Trophoblast cell (in vitro differentiated cells and primary cell): Measurements from ENCODE around the gene G3BP2.

Source experiments
- DNase-seq, 2 donors: peaks; one replicate each; pipeline ENCODE4 v3.0.0-alpha.2; 2016
- H2AFZ ChIP-seq: 2 replicates; pipeline ENCODE4 v1.6.1; 2013; ENCODE audit warnings: low read length, moderate library complexity, mild to moderate bottlenecking; ENCODE audit not compliant: insufficient read depth, poor library complexity
- H2AK5ac ChIP-seq: 2 replicates; pipeline ENCODE4 v1.6.1; 2013; ENCODE audit warnings: mild to moderate bottlenecking, low read length
- H2BK120ac ChIP-seq: 2 replicates; pipeline ENCODE4 v1.6.1; 2013; ENCODE audit warnings: low read length, mild to moderate bottlenecking, moderate library complexity; ENCODE audit not compliant: insufficient read depth, poor library complexity
- H2BK12ac ChIP-seq: 2 replicates; pipeline ENCODE4 v1.6.1; 2013; ENCODE audit warnings: mild to moderate bottlenecking, low read length, moderate library complexity
- H2BK5ac ChIP-seq: 2 replicates; pipeline ENCODE4 v1.6.1; 2013; ENCODE audit warnings: low read length, low read depth, moderate library complexity, mild to moderate bottlenecking; ENCODE audit not compliant: poor library complexity
- H3K14ac ChIP-seq: 2 replicates; pipeline ENCODE4 v1.6.1; 2013; ENCODE audit warnings: mild to moderate bottlenecking, low read length
- H3K18ac ChIP-seq: 2 replicates; pipeline ENCODE4 v1.6.1; 2013; ENCODE audit warnings: mild to moderate bottlenecking, low read length
- H3K23ac ChIP-seq: 2 replicates; pipeline ENCODE4 v1.6.1; 2013; ENCODE audit warnings: low read length
- H3K27ac ChIP-seq: 2 replicates; pipeline ENCODE4 v1.5.1; 2013; ENCODE audit warnings: low read depth, mild to moderate bottlenecking, inconsistent platforms, low read length, moderate library complexity
- H3K27me3 ChIP-seq: 2 replicates; pipeline ENCODE4 v1.6.1; 2013; ENCODE audit warnings: inconsistent platforms, mild to moderate bottlenecking, low read length, moderate library complexity; ENCODE audit not compliant: insufficient read depth
- H3K36me3 ChIP-seq, 2 experiments: 1 replicate in 1 of 2; 2 replicates in 1 of 2; pipeline ENCODE4 v1.6.1; 2013; ENCODE audit warnings: low read length in 2 of 2, mild to moderate bottlenecking in 2 of 2, moderate library complexity in 1 of 2; ENCODE audit not compliant: insufficient read depth in 2 of 2, control insufficient read depth in 1 of 2
- H3K4ac ChIP-seq: 2 replicates; pipeline ENCODE4 v1.6.1; 2013; ENCODE audit warnings: low read depth, mild to moderate bottlenecking, low read length, moderate library complexity
- H3K4me1 ChIP-seq, 2 experiments: 1 replicate in 1 of 2; 2 replicates in 1 of 2; pipeline ENCODE4 v1.6.1; 2013; ENCODE audit warnings: low read length in 2 of 2, mild to moderate bottlenecking in 2 of 2, moderate library complexity in 1 of 2; ENCODE audit not compliant: insufficient read depth in 2 of 2, control insufficient read depth in 1 of 2
- H3K4me2 ChIP-seq: 2 replicates; pipeline ENCODE4 v1.6.1; 2013; ENCODE audit warnings: inconsistent platforms, mild to moderate bottlenecking, low read length, moderate library complexity
- H3K4me3 ChIP-seq: 2 replicates; pipeline ENCODE4 v1.5.1; 2013; ENCODE audit warnings: mild to moderate bottlenecking, low read depth, low read length, inconsistent platforms
- H3K79me1 ChIP-seq: one replicate; pipeline ENCODE4 v1.6.1; 2013; ENCODE audit warnings: low read length
- H3K79me2 ChIP-seq: 2 replicates; pipeline ENCODE4 v1.6.1; 2013; ENCODE audit warnings: low read length, mild to moderate bottlenecking; ENCODE audit not compliant: control insufficient read depth, insufficient read depth, poor library complexity
- H3K9ac ChIP-seq: 2 replicates; pipeline ENCODE4 v1.6.1; 2013; ENCODE audit warnings: mild to moderate bottlenecking, low read length
- H3K9me3 ChIP-seq: 2 replicates; pipeline ENCODE4 v1.6.1; 2013; ENCODE audit warnings: low read depth, mild to moderate bottlenecking, control low read depth, inconsistent platforms, low read length; ENCODE audit not compliant: insufficient read depth
- H4K12ac ChIP-seq: 2 replicates; pipeline ENCODE4 v1.6.1; 2013; ENCODE audit warnings: low read depth, mild to moderate bottlenecking, low read length, moderate library complexity
- H4K8ac ChIP-seq: 2 replicates; pipeline ENCODE4 v1.6.1; 2013; ENCODE audit warnings: low read depth, mild to moderate bottlenecking, low read length, moderate library complexity
- H4K91ac ChIP-seq: one replicate; pipeline ENCODE4 v1.6.1; 2013; ENCODE audit warnings: low read depth, mild to moderate bottlenecking, low read length, moderate library complexity
- WGBS: extraction: QIAGEN DNeasy Blood & Tissue Kit; methylation state at CpG from one replicate; pipeline ENCODE4 v1.1.7; 2013; ENCODE audit warnings: missing lambda C conversion rate; ENCODE audit not compliant: insufficient read length, insufficient coverage; ENCODE audit errors: extremely low coverage; 5-methylcytosine and 5-hydroxymethylcytosine counted together

The G3BP2 gene

GRCh38 chr4:75678473-75678872 lies 5.3 kb upstream of the G3BP2 start:
- no peak overlapping the region for H2BK5ac ChIP-seq
- H3K23ac ChIP-seq, result no peak overlapping the region
- no peak overlapping the region for H3K14ac ChIP-seq
- no peak overlapping the region for H3K27ac ChIP-seq
- H3K4me3 ChIP-seq, result no peak overlapping the region
- no peaks in the 10 kb centered on the region for H3K9me3 ChIP-seq
- H3K36me3 ChIP-seq, result no peaks in the 10 kb centered on the region
- no peak overlapping the region for H3K4me2 ChIP-seq
- peaks cover 3% of the 10 kb centered on the region for H3K79me1 ChIP-seq
- no peaks in the 10 kb centered on the region for H3K79me2 ChIP-seq
- no peak overlapping the region for H4K12ac ChIP-seq
- H2BK120ac ChIP-seq, result no peak overlapping the region
- H2AK5ac ChIP-seq, result no peak overlapping the region
- peaks cover 0 to 4% of the 10 kb centered on the region in 2 experiments for H3K4me1 ChIP-seq
- no peak overlapping the region for H3K9ac ChIP-seq
- no peak overlapping the region for H3K4ac ChIP-seq
- H3K18ac ChIP-seq, result no peak overlapping the region
- no peak overlapping the region for H2AFZ ChIP-seq
- no peak overlapping the region for H4K8ac ChIP-seq
- no peak overlapping the region for H2BK12ac ChIP-seq
- no peak for DNase-seq
- H4K91ac ChIP-seq, result no peak overlapping the region
- no peaks in the 10 kb centered on the region for H3K27me3 ChIP-seq

- Histone ChIP-seq H4K8ac (no peak overlapping the region), H3K9ac (no peak overlapping the region), H3K18ac (no peak overlapping the region), H2BK120ac (no peak overlapping the region), H3K14ac (no peak overlapping the region), H3K4me3 (no peak overlapping the region), H3K79me1 (peaks cover 12% of the 10 kb centered on the region), H3K4me2 (no peak overlapping the region), H2BK12ac (no peak overlapping the region), H2BK5ac (no peak overlapping the region), H3K27me3 (no peaks in the 10 kb centered on the region), H2AFZ (no peak overlapping the region), H4K91ac (no peak overlapping the region), H3K9me3 (no peaks in the 10 kb centered on the region), H3K4me1 (peaks cover 0 to 4% of the 10 kb centered on the region in 2 experiments), H3K4ac (no peak overlapping the region), H3K79me2 (peaks cover 10% of the 10 kb centered on the region), H3K23ac (no peak overlapping the region), H3K36me3 (no peaks in the 10 kb centered on the region), H2AK5ac (no peak overlapping the region), H4K12ac (no peak overlapping the region), H3K27ac (no peak overlapping the region)
- peak; percentile 15 to 43 for DNase-seq
- no CpG with 5 or more reads among the region's 11 CpGs for WGBS
Measured at GRCh38 chr4:75675004-75675531, 1.9 kb upstream of the G3BP2 start.

DNA sequence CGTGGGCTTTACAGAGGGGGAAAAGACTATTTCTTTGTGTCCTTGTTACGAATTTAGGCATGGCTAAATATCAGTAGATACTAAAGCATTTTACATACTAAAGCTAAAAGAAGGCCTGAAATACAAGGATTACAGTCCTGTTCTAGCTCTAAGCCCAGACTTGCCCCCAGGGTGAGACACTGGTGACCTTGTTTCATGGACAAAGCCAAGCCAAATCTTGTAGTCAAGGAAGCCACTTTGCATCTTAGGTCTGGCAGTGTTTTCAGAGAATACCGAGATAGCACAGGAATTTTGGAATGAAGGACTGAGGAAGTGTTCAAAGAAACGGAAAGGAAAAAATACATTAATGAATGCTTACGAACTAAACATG lies 733 bp upstream of the G3BP2 start:
- H3K27me3 ChIP-seq, result no peaks in the 10 kb centered on the region
- no peak overlapping the region for H3K23ac ChIP-seq
- H3K4ac ChIP-seq, result no peak overlapping the region
- H3K14ac ChIP-seq, result peak overlapping the region; percentile 47
- H4K91ac ChIP-seq, result peak overlapping the region; percentile 72
- peak overlapping the region; percentile 48 for H2BK120ac ChIP-seq
- peak overlapping the region; percentile 80 for H3K27ac ChIP-seq
- no peak overlapping the region for H4K12ac ChIP-seq
- peaks cover 0 to 4% of the 10 kb centered on the region in 2 experiments for H3K4me1 ChIP-seq
- peak overlapping the region; percentile 51 for H4K8ac ChIP-seq
- peaks cover 10% of the 10 kb centered on the region for H3K79me2 ChIP-seq
- no peak overlapping the region for H2AK5ac ChIP-seq
- H3K18ac ChIP-seq, result no peak overlapping the region
- no CpG with 5 or more reads among the region's 5 CpGs for whole genome bisulfite sequencing
- H2BK12ac ChIP-seq, result no peak overlapping the region
- peaks cover 12% of the 10 kb centered on the region for H3K79me1 ChIP-seq
- peak; percentile 47 to 73 for DNase-seq
- no peak overlapping the region for H2BK5ac ChIP-seq
- no peak overlapping the region for H2AFZ ChIP-seq
- peaks cover 0 to 2% of the 10 kb centered on the region in 2 experiments for H3K36me3 ChIP-seq
- H3K9me3 ChIP-seq, result no peaks in the 10 kb centered on the region
- H3K9ac ChIP-seq, result peak overlapping the region; percentile 0
- peak overlapping the region; percentile 59 for H3K4me2 ChIP-seq
- H3K4me3 ChIP-seq, result no peak overlapping the region

DNA sequence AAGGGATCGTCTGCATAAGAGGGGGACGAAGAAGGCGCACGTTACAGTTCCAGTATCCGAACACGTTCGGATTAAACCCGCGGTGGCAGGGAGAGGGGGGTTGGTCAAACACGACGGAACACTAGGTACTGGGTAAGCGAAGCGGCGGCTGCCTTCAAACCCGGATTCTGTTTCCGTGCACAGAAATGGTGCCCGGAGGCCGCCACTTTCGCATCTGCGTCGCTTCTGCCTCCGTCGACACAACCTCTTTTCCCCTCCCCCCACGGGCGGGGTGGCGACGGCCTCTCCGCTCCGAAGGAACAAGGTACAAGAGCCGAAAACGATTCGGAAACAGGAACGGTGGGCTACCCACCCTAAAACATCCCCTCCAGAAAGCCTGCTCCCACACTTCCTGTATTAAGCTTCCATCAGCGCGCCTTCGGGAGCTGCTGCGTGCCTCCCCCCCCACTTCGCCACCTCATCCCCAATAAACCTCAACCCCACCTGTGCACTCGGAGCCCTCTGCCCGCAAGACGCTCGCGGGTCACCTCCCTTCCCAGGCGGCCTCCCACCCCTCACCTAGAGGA lies 667 bp downstream of the G3BP2 start:
- peak overlapping the region; percentile 78 for H4K91ac ChIP-seq
- H4K8ac ChIP-seq, result peak overlapping the region; percentile 79
- peak overlapping the region; percentile 92 for H3K4ac ChIP-seq
- no peaks in the 10 kb centered on the region for H3K9me3 ChIP-seq
- DNase-seq, result peak; percentile 67 to 78
- H3K9ac ChIP-seq, result peak overlapping the region; percentile 68
- H3K23ac ChIP-seq, result no peak overlapping the region
- no peak overlapping the region for H2BK12ac ChIP-seq
- H3K79me2 ChIP-seq, result peaks cover 12% of the 10 kb centered on the region
- H3K27ac ChIP-seq, result peak overlapping the region; percentile 87
- H3K27me3 ChIP-seq, result no peaks in the 10 kb centered on the region
- peak overlapping the region; percentile 73 for H4K12ac ChIP-seq
- H2BK120ac ChIP-seq, result peak overlapping the region; percentile 54
- H3K4me3 ChIP-seq, result peak overlapping the region; percentile 88
- no CpG with 5 or more reads among the region's 44 CpGs for WGBS
- peak overlapping the region; percentile 87 for H3K14ac ChIP-seq
- peak overlapping the region; percentile 59 for H3K4me2 ChIP-seq
- peaks cover 12% of the 10 kb centered on the region for H3K79me1 ChIP-seq
- H3K4me1 ChIP-seq, result peaks cover 1 to 4% of the 10 kb centered on the region in 2 experiments
- H2AK5ac ChIP-seq, result peak overlapping the region; percentile 28
- peak overlapping the region; percentile 57 for H2AFZ ChIP-seq
- peaks cover 0 to 2% of the 10 kb centered on the region in 2 experiments for H3K36me3 ChIP-seq
- H3K18ac ChIP-seq, result peak overlapping the region; percentile 73
- peak overlapping the region; percentile 72 for H2BK5ac ChIP-seq
